ENCODE data around the gene ZBTB43. TPM values are rescaled to one million over a fixed set of nuclear protein-coding genes. Genes with fewer than 3 reads are reported as not detected.

The ZBTB43 gene
- total RNA-seq, 4 donors from 2014 or later = 8.7 to 9.9 (median 9.4) TPM

DNA sequence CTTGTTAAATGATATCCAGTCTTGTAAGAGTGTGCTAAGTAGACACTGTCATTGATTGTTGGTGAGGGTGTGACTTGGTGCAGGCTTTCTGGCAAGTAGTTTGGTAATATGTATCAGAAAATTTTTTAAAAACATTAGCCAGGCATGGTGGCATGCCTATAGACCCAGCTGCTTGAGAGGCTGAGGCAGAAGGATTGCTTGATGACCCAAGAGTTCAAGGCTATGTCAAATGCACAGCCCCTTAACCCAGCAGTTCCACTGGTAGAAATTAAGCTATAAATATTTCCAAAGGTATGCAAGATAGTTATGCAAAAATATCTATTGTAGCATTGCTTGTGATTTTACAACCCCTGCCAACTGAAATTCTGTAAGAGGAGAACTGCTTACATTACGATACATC, 24.2 kb downstream of the ZBTB43 start:
- TF ChIP-seq, protein P1, sequence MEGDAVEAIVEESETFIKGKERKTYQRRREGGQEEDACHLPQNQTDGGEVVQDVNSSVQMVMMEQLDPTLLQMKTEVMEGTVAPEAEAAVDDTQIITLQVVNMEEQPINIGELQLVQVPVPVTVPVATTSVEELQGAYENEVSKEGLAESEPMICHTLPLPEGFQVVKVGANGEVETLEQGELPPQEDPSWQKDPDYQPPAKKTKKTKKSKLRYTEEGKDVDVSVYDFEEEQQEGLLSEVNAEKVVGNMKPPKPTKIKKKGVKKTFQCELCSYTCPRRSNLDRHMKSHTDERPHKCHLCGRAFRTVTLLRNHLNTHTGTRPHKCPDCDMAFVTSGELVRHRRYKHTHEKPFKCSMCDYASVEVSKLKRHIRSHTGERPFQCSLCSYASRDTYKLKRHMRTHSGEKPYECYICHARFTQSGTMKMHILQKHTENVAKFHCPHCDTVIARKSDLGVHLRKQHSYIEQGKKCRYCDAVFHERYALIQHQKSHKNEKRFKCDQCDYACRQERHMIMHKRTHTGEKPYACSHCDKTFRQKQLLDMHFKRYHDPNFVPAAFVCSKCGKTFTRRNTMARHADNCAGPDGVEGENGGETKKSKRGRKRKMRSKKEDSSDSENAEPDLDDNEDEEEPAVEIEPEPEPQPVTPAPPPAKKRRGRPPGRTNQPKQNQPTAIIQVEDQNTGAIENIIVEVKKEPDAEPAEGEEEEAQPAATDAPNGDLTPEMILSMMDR (IDR thresholded peaks at IDR 0.05) = no peak
- TF ChIP-seq EP300 (IDR thresholded peaks at IDR 0.05) = no peak
- no peak for TF ChIP-seq POLR2AphosphoS5 (IDR thresholded peaks at IDR 0.05)
- no peak for TF ChIP-seq POLR2A (IDR thresholded peaks at IDR 0.05; ENCODE audit: low read depth)
- no peak for DNase-seq (ENCODE audit: extremely low spot score)
- 75% methylated on average over 1 of the region's 1 CpG for WGBS
- peaks cover 11 to 47% (median 28%) of the 10 kb centered on the region in 4 donors for H3K36me3 ChIP-seq
- peaks cover 0 to 6% (median 5%) of the 10 kb centered on the region in 4 donors for H3K4me1 ChIP-seq
- H3K27me3 ChIP-seq = no peaks in the 10 kb centered on the region
- no peaks in the 10 kb centered on the region for H3K9me3 ChIP-seq
- H3K27ac ChIP-seq (replicated peaks in 1 of 4) = no peak overlapping the region
- intact Hi-C loops (cut with DNase I) = no loop called here
- no peak overlapping the region for H3K4me3 ChIP-seq

DNA sequence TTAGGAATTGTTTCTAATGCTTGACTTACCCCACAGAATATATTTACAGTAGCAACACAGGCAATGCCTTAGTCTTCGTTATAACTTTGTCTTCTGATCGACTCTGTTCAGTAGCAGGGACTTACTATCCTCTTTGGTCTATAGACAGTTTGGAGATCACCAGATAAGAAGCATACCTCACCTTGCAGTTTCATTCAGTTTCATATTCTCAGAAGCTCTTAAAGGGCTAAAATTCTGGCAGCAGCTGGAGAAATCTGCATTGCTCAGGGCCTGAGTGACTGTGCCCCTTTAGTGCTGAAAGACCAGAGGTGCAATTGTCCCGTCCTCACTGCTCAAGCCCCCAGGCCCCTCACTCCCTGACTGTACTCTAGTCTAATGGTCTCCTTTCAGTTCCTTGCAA, 26.0 kb downstream of the ZBTB43 start:
- H3K4me3 ChIP-seq = no peak overlapping the region
- TF ChIP-seq POLR2AphosphoS5 (IDR thresholded peaks at IDR 0.05) (no peak), EP300 (IDR thresholded peaks at IDR 0.05) (no peak), POLR2A (IDR thresholded peaks at IDR 0.05; ENCODE audit: low read depth) (no peak)
- TF ChIP-seq, protein P1 (IDR thresholded peaks at IDR 0.05) = no peak
- peaks cover 8 to 52% (median 35%) of the 10 kb centered on the region in 4 donors for H3K36me3 ChIP-seq
- H3K27ac ChIP-seq (replicated peaks in 1 of 4) = no peak overlapping the region
- intact Hi-C loops (cut with DNase I) = no loop called here
- H3K4me1 ChIP-seq = peaks cover 0 to 8% (median 5%) of the 10 kb centered on the region in 4 donors
- H3K9me3 ChIP-seq = no peaks in the 10 kb centered on the region
- H3K27me3 ChIP-seq = no peaks in the 10 kb centered on the region
- 86% methylated on average over 3 of the region's 3 CpGs for WGBS
- DNase-seq (ENCODE audit: extremely low spot score) = no peak

DNA sequence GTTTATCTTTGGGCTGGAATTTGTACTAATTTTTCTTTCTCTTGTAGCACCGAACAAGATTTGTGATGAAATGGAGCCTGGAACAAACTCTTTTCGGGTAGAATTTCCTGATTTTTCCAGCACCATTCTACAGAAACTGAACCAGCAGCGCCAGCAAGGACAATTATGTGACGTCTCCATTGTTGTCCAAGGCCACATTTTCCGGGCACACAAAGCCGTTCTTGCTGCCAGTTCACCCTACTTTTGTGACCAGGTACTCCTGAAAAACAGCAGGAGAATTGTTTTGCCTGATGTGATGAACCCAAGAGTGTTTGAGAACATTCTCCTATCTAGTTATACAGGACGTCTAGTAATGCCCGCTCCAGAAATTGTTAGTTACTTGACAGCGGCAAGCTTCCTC, 27.6 kb downstream of the ZBTB43 start:
- peaks cover 8 to 60% (median 35%) of the 10 kb centered on the region in 4 donors for H3K36me3 ChIP-seq
- no peaks in the 10 kb centered on the region for H3K9me3 ChIP-seq
- TF ChIP-seq POLR2A (IDR thresholded peaks at IDR 0.05; ENCODE audit: low read depth) = no peak
- TF ChIP-seq, protein P1 (IDR thresholded peaks at IDR 0.05) = no peak
- no peak for TF ChIP-seq POLR2AphosphoS5 (IDR thresholded peaks at IDR 0.05)
- TF ChIP-seq EP300 (IDR thresholded peaks at IDR 0.05) = no peak
- no peak for DNase-seq (ENCODE audit: extremely low spot score)
- H3K27ac ChIP-seq (replicated peaks in 1 of 4) = no peak overlapping the region
- H3K4me3 ChIP-seq = no peak overlapping the region
- intact Hi-C loops (cut with DNase I) = no loop called here
- peaks cover 0 to 12% (median 8%) of the 10 kb centered on the region in 4 donors for H3K4me1 ChIP-seq
- no peaks in the 10 kb centered on the region for H3K27me3 ChIP-seq
- WGBS = 89% methylated on average over 9 of the region's 9 CpGs

DNA sequence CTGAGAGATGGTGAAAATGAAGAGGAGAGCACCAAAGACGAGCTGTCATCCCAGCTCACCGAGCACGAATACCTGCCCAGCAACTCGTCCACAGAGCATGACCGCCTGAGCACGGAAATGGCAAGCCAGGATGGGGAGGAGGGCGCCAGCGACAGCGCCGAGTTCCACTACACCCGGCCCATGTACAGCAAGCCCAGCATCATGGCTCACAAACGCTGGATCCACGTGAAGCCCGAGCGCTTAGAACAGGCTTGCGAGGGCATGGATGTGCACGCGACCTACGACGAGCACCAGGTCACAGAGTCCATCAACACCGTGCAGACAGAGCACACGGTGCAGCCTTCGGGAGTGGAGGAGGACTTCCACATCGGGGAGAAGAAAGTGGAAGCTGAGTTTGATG, 28.2 kb downstream of the ZBTB43 start:
- no peak overlapping the region for H3K27ac ChIP-seq (replicated peaks in 1 of 4)
- H3K9me3 ChIP-seq = no peaks in the 10 kb centered on the region
- no peak for DNase-seq (ENCODE audit: extremely low spot score)
- H3K36me3 ChIP-seq = peaks cover 8 to 56% (median 34%) of the 10 kb centered on the region in 4 donors
- 91% methylated on average over 23 of the region's 24 CpGs for WGBS
- no peak for TF ChIP-seq POLR2A (IDR thresholded peaks at IDR 0.05; ENCODE audit: low read depth)
- no peak for TF ChIP-seq EP300 (IDR thresholded peaks at IDR 0.05)
- H3K4me1 ChIP-seq = peaks cover 2 to 12% (median 9%) of the 10 kb centered on the region in 4 donors
- no peak overlapping the region for H3K4me3 ChIP-seq
- no peaks in the 10 kb centered on the region for H3K27me3 ChIP-seq
- intact Hi-C loops (cut with DNase I) = no loop called here

DNA sequence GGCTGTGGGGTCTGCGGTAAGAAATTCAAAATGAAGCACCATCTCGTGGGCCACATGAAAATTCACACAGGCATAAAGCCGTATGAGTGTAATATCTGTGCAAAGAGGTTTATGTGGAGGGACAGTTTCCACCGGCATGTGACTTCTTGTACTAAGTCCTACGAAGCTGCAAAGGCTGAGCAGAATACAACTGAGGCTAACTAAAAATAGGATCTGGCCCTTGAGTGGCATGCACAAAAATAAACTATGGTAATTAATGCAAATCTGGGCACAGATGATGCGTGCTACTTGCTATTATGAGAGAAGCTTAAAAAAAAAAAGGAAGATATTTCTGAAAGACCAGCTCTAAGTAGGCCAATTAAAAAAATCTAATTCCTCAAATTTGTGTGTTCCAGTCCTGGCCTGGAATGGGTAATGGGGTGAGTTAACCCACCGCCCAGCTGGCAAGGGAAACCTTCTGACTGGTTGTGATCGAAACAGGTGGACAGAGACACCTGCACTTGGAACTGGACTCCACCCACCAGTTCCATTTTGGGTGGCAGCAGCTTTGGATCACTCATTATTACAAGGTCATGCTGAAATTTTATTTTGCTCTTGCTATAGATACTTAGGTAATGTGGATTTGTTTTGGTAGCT, 29.0 kb downstream of the ZBTB43 start:
- TF ChIP-seq POLR2A (IDR thresholded peaks at IDR 0.05; ENCODE audit: low read depth) (no peak), POLR2AphosphoS5 (IDR thresholded peaks at IDR 0.05) (no peak), EP300 (IDR thresholded peaks at IDR 0.05) (no peak)
- TF ChIP-seq, protein P1 (IDR thresholded peaks at IDR 0.05) = no peak
- DNase-seq (ENCODE audit: extremely low spot score) = peak; percentile 86
- Histone ChIP-seq H3K4me3 (no peak overlapping the region), H3K27ac (replicated peaks in 1 of 4) (no peak overlapping the region), H3K9me3 (no peaks in the 10 kb centered on the region), H3K27me3 (no peaks in the 10 kb centered on the region), H3K4me1 (peaks cover 7 to 18% (median 14%) of the 10 kb centered on the region in 4 donors), H3K36me3 (peaks cover 8 to 63% (median 39%) of the 10 kb centered on the region in 4 donors)
- WGBS = 88% methylated on average over 8 of the region's 8 CpGs
- intact Hi-C loops (cut with DNase I) = no loop called here

All from esophagus muscularis mucosa (tissue), 4 donors.